GM12878 (cell line): ENCODE results near the gene AKT1. TPM values are rescaled to one million over a fixed set of nuclear protein-coding genes. Genes with fewer than 3 reads are reported as not detected.

ENCODE experiments used
- ATAC-seq: fragments of 200-7000 bp; cut with Tn5 transposase; 3 replicates; pipeline ENCODE4 v1.9.1; 2020; ENCODE audit warnings: mild to moderate bottlenecking, moderate library complexity
- BruUV-seq: library from RNA; stranded (reverse); fragments of 400-500 nt; replicated peaks from 2 replicates; lab custom pipeline; 2021; lab: Mats Ljungman, UMichigan
- CTCF ChIA-PET: fragments of 300-600 bp; sonication (Branson Sonifier 250); formaldehyde crosslinking; extraction: SDS; loops from one replicate; lab custom pipeline; 2021; ENCODE audit warnings: inconsistent platforms; lab: Yijun Ruan, JAX
- POLR2A ChIA-PET: fragments of 350-600 bp; formaldehyde crosslinking; extraction: SDS; loops from one replicate; lab custom pipeline; 2021; ENCODE audit warnings: inconsistent platforms; lab: Charles Lee
- RAD21 ChIA-PET: fragments of 300-600 bp; sonication (Branson Sonifier 250); formaldehyde crosslinking; loops from one replicate; lab custom pipeline; 2023; ENCODE audit warnings: antibody characterized with exemption; ENCODE audit not compliant: unreplicated experiment; lab: Charles Lee
- SMC1A ChIA-PET: fragments of 300-600 bp; sonication (Branson Sonifier 250); formaldehyde crosslinking; loops from one replicate; lab custom pipeline; 2023; ENCODE audit not compliant: unreplicated experiment, uncharacterized antibody; lab: Charles Lee
- DNase-seq: peaks from one replicate; pipeline ENCODE4 v3.0.0-alpha.2; 2011; ENCODE audit warnings: low read depth, low spot score
- FAIRE-seq: peaks from 3 replicates; lab custom pipeline; 2011; peaks lifted over from hg19 to GRCh38; lab: Jason Lieb, UNC
- H2AFZ ChIP-seq: 2 replicates; pipeline ENCODE4 v1.6.0; 2011; ENCODE audit warnings: low read depth, low read length, control low read depth; ENCODE audit not compliant: control insufficient read depth
- H3K27ac ChIP-seq: 2 replicates; pipeline ENCODE4 v1.5.1; 2011; ENCODE audit warnings: control low read depth; ENCODE audit not compliant: control insufficient read depth, insufficient read depth
- H3K27me3 ChIP-seq, 2 experiments: replicated peaks in 1 of 2; 2 replicates each; pipeline versions ENCODE4 v1.6.0 to v1.6.1; 2011; ENCODE audit warnings: low read length in 1 of 2; ENCODE audit not compliant: control insufficient read depth in 2 of 2, insufficient read depth in 2 of 2
- H3K36me3 ChIP-seq, 2 experiments: 2 replicates each; pipeline ENCODE4 v1.5.1; 2011; ENCODE audit warnings: low read length in 1 of 2; ENCODE audit not compliant: control insufficient read depth in 2 of 2, insufficient read depth in 2 of 2
- H3K4me1 ChIP-seq: 2 replicates; pipeline ENCODE4 v1.6.1; 2011; ENCODE audit warnings: mild to moderate bottlenecking, low read length, moderate library complexity, mixed read lengths; ENCODE audit not compliant: control insufficient read depth, insufficient read depth
- H3K4me2 ChIP-seq: 2 replicates; pipeline ENCODE4 v1.6.0; 2011; ENCODE audit warnings: control low read depth; ENCODE audit not compliant: control insufficient read depth, insufficient read depth
- H3K4me3 ChIP-seq: fragments of 200-600 bp; sonication (generic); 2 replicates; pipeline ENCODE4 v1.5.1; 2016
- H3K79me2 ChIP-seq: 2 replicates; pipeline ENCODE4 v1.6.0; 2011; ENCODE audit warnings: low read length; ENCODE audit not compliant: control insufficient read depth, insufficient read depth
- H3K9ac ChIP-seq: 2 replicates; pipeline ENCODE4 v1.8.0; 2011; ENCODE audit warnings: low read length, control low read depth, mixed read lengths; ENCODE audit not compliant: control insufficient read depth, insufficient read depth
- H3K9me3 ChIP-seq: replicated peaks from 3 replicates; pipeline ENCODE4 v1.5.1; 2011; ENCODE audit warnings: mild to moderate bottlenecking, low read length; ENCODE audit not compliant: control insufficient read depth, insufficient read depth
- H4K20me1 ChIP-seq: 2 replicates; pipeline ENCODE4 v1.6.0; 2011; ENCODE audit not compliant: control insufficient read depth, insufficient read depth
- EP300 ChIP-seq, 2 experiments: fragments of 150-350 bp in 1 of 2; IDR thresholded peaks; 2 replicates each; pipeline ENCODE4 v1.6.1; 2011 to 2012; ENCODE audit warnings: low read depth in 2 of 2, low read length in 2 of 2, borderline replicate concordance in 1 of 2, improper control_type of control experiment in 1 of 2, inconsistent platforms in 1 of 2; ENCODE audit not compliant: control insufficient read depth in 1 of 2
- MXI1 ChIP-seq: fragments of 150-350 bp; IDR thresholded peaks from 2 replicates; pipeline ENCODE4 v1.6.1; 2011; ENCODE audit warnings: low read depth, mild to moderate bottlenecking, inconsistent platforms, low read length, improper control_type of control experiment
- MYB ChIP-seq: fragments of 150-350 bp; IDR thresholded peaks from 2 replicates; pipeline ENCODE4 v1.6.1; 2014; ENCODE audit warnings: mild to moderate bottlenecking, low read depth, low read length, borderline replicate concordance
- NBN ChIP-seq: fragments of 450-650 bp; IDR thresholded peaks from 2 replicates; pipeline ENCODE4 v1.6.1; 2016
- NR2C2 ChIP-seq: IDR thresholded peaks from 2 replicates; pipeline ENCODE4 v1.6.1; 2011; ENCODE audit warnings: borderline replicate concordance, low read depth; ENCODE audit not compliant: control insufficient read depth, insufficient read length
- NRF1 ChIP-seq: conservative IDR thresholded peaks from 2 replicates; pipeline ENCODE4 v1.6.1; 2011; ENCODE audit warnings: mild to moderate bottlenecking, low read depth, low read length, improper control_type of control experiment
- POLR2AphosphoS2 ChIP-seq: IDR thresholded peaks from 2 replicates; pipeline ENCODE4 v1.6.1; 2011; ENCODE audit warnings: low read depth, mild to moderate bottlenecking, low read length, improper control_type of control experiment, moderate library complexity
- RAD51 ChIP-seq: fragments of 450-650 bp; IDR thresholded peaks from 2 replicates; pipeline ENCODE4 v1.6.1; 2016; ENCODE audit warnings: moderate library complexity, mild to moderate bottlenecking, inconsistent platforms
- TCF12 ChIP-seq: IDR thresholded peaks from 2 replicates; pipeline ENCODE4 v1.6.1; 2011; ENCODE audit warnings: low read depth, mild to moderate bottlenecking, low read length
- WGBS: methylation state at CpG from one replicate; pipeline ENCODE4 v1.1.6; 2016; ENCODE audit warnings: low lambda C conversion rate; ENCODE audit not compliant: insufficient replicate concordance, insufficient coverage; ENCODE audit errors: missing lambda C conversion rate; 5-methylcytosine and 5-hydroxymethylcytosine counted together
- in situ Hi-C: fragments of 300-500 bp; cut with MboI; formaldehyde crosslinking; loops from 9 replicates; pipeline ENCODE4 v1.14.3; 2018; ENCODE audit warnings: mixed read lengths
- intact Hi-C: fragments of 100-400 bp; cut with micrococcal nuclease; formaldehyde crosslinking; loops from one replicate; pipeline ENCODE4 v1.14.2; 2022; ENCODE audit not compliant: unreplicated experiment
- polyA plus RNA-seq, 11 experiments: library from polyadenylated mRNA; depleted of rRNA in 4 of 11; unstranded in 6 of 11; stranded (reverse) in 5 of 11; fragments of >200 nt; fragmentation: Nextera tagmentation in 4 of 11; fragmentation: Illumina TruSeq in 1 of 11; extraction: Ambion mirVana in 4 of 11; extraction: Trizol in 1 of 11; gene quantifications; 1 replicate in 1 of 11; 2 replicates in 10 of 11; pipeline versions ENCODE4 v1.2.1 to v1.2.3, GENCODE V29; 2011 to 2016; ENCODE audit warnings: inconsistent platforms in 2 of 11, missing spikeins in 2 of 11, low read depth in 1 of 11
- total RNA-seq, 4 experiments: library from RNA; depleted of rRNA in 3 of 4; stranded (reverse); fragments of >200 nt in 3 of 4; fragmentation: Illumina TruSeq in 1 of 4; extraction: Trizol in 1 of 4; gene quantifications; 2 replicates each; pipeline versions ENCODE4 v1.2.1 to v1.2.3, GENCODE V29; 2013 to 2021
- TF ChIP-seq, protein P1 (sequence below): IDR thresholded peaks from 2 replicates; pipeline ENCODE4 v1.6.1; 2012; ENCODE audit warnings: low read length, inconsistent platforms
- TF ChIP-seq, protein P2 (sequence below): IDR thresholded peaks from 2 replicates; pipeline ENCODE4 v1.6.1; 2011; ENCODE audit warnings: low read depth, mild to moderate bottlenecking, low read length, moderate library complexity, borderline replicate concordance; ENCODE audit errors: extremely low read depth
- TF ChIP-seq, protein P3 (sequence below): fragments of 150-350 bp; IDR thresholded peaks from 2 replicates; pipeline ENCODE4 v1.6.1; 2014; ENCODE audit warnings: mild to moderate bottlenecking, low read depth, low read length
- TF ChIP-seq, protein P4 (sequence below): IDR thresholded peaks from 2 replicates; pipeline ENCODE4 v1.6.1; 2012; ENCODE audit warnings: low read depth, low read length, improper control_type of control experiment

The AKT1 gene
- total and polyA plus RNA-seq, 10 of the 15 experiments (the other 5 are each of a cell fraction or from before 2014, with no cell fraction given) = 0.63 to 110 (median 58.9) TPM

DNA sequence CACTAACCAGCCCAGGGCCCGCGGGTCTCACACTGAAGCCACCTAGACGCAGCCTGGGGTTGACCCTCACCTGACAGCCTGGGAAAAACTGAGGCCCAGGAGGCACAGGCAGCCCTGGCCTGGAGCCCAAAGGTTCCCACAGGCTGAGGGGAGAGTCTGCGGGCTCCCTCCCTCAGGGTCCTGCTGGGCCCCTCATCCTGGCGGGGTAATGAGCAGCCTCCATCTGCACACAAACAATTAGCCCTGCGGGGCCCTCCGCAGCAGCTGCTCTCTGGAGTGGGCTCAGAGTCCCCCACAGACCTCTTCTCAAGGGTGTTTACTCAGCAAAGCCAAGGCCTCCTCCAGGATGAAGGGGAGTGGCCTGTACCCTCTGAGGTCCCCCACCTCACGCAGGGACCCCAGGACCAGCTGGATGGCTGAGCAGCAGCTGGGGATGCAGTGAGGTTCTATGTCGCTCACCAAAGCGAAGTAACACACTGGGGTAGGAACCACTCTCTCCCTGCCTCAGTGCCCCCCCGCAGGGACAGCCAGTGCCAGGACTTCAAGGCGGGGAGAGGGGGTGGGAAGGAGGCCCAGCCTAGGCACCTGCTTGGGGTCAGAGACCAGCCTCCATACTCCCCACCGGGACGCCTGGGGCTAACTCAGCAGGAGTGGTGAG, 7.3 kb downstream of the AKT1 start:
- FAIRE-seq (no peak), ATAC-seq (no peak), DNase-seq (no peak)
- ChIA-PET RAD21 (no interaction called here), SMC1A (no interaction called here), POLR2A (no interaction called here), CTCF (no interaction called here)
- no peaks in the 10 kb centered on the region for H3K27me3 ChIP-seq
- peaks cover 9% of the 10 kb centered on the region for H3K79me2 ChIP-seq
- peaks cover 3% of the 10 kb centered on the region; the same call in 1 of the 2 replicates for H4K20me1 ChIP-seq
- BruUV-seq = no TSS peak
- in situ Hi-C loops = no loop called here
- intact Hi-C loops = no loop called here
- TF ChIP-seq TCF12 (no peak), POLR2AphosphoS2 (no peak), NR2C2 (no peak), MYB (no peak), RAD51 (no peak), NBN (no peak), NRF1 (no peak), MXI1 (no peak), EP300 (IDR thresholded peaks at IDR 0.05; ENCODE audit: borderline replicate concordance in 1 of 2, control insufficient read depth in 1 of 2, low read depth in 2 of 2, low read length in 2 of 2) (no peak)
- TF ChIP-seq, protein P1, sequence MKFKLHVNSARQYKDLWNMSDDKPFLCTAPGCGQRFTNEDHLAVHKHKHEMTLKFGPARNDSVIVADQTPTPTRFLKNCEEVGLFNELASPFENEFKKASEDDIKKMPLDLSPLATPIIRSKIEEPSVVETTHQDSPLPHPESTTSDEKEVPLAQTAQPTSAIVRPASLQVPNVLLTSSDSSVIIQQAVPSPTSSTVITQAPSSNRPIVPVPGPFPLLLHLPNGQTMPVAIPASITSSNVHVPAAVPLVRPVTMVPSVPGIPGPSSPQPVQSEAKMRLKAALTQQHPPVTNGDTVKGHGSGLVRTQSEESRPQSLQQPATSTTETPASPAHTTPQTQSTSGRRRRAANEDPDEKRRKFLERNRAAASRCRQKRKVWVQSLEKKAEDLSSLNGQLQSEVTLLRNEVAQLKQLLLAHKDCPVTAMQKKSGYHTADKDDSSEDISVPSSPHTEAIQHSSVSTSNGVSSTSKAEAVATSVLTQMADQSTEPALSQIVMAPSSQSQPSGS = no peak
- TF ChIP-seq, protein P2, sequence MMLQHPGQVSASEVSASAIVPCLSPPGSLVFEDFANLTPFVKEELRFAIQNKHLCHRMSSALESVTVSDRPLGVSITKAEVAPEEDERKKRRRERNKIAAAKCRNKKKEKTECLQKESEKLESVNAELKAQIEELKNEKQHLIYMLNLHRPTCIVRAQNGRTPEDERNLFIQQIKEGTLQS = no peak
- TF ChIP-seq, protein P3, sequence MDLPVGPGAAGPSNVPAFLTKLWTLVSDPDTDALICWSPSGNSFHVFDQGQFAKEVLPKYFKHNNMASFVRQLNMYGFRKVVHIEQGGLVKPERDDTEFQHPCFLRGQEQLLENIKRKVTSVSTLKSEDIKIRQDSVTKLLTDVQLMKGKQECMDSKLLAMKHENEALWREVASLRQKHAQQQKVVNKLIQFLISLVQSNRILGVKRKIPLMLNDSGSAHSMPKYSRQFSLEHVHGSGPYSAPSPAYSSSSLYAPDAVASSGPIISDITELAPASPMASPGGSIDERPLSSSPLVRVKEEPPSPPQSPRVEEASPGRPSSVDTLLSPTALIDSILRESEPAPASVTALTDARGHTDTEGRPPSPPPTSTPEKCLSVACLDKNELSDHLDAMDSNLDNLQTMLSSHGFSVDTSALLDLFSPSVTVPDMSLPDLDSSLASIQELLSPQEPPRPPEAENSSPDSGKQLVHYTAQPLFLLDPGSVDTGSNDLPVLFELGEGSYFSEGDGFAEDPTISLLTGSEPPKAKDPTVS = no peak
- TF ChIP-seq, protein P4, sequence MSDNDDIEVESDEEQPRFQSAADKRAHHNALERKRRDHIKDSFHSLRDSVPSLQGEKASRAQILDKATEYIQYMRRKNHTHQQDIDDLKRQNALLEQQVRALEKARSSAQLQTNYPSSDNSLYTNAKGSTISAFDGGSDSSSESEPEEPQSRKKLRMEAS = no peak
- WGBS = 94% methylated on average over 13 of the region's 14 CpGs
- no peak overlapping the region for H3K27ac ChIP-seq
- H3K4me1 ChIP-seq = no peaks in the 10 kb centered on the region
- peaks cover 0 to 8% of the 10 kb centered on the region in 2 experiments; a peak in 2 of 4 replicates for H3K36me3 ChIP-seq
- no peak overlapping the region for H3K4me2 ChIP-seq
- no peak overlapping the region for H3K4me3 ChIP-seq
- no peak overlapping the region for H2AFZ ChIP-seq
- H3K9me3 ChIP-seq = no peaks in the 10 kb centered on the region
- H3K9ac ChIP-seq = no peak overlapping the region
